Tibial nerve (tissue), 4 donors: ENCODE results near the gene KLHL40. TPM values are rescaled to one million over a fixed set of nuclear protein-coding genes. Genes with fewer than 3 reads are reported as not detected.

ENCODE experiments used
- DNase-seq, 2 donors: peaks; one replicate each; pipeline ENCODE4 v3.0.0-alpha.2; 2019; ENCODE audit warnings: low spot score in 2 of 2
- H3K27ac ChIP-seq, 4 donors: fragments of 200-600 bp; sonication (generic) in 3 of 4; one replicate each; pipeline ENCODE4 v1.5.1; 2017 to 2019; ENCODE audit warnings: mild to moderate bottlenecking in 1 of 4
- H3K27me3 ChIP-seq, 2 donors: fragments of 200-600 bp; sonication (generic) in 1 of 2; one replicate each; pipeline versions ENCODE4 v1.5.1 to v1.6.0; 2017 to 2019
- H3K36me3 ChIP-seq, 3 donors: fragments of 200-600 bp; sonication (generic); one replicate each; pipeline ENCODE4 v1.5.1; 2018 to 2019
- H3K4me1 ChIP-seq, 4 donors: fragments of 200-600 bp; sonication (generic) in 3 of 4; one replicate each; pipeline ENCODE4 v1.5.1; 2017 to 2019
- H3K4me3 ChIP-seq, 4 donors: fragments of 200-600 bp; sonication (generic) in 3 of 4; one replicate each; pipeline ENCODE4 v1.5.1; 2017 to 2019; ENCODE audit warnings: mild to moderate bottlenecking in 1 of 4, moderate library complexity in 1 of 4
- H3K9me3 ChIP-seq, 4 donors: fragments of 200-600 bp; sonication (generic) in 3 of 4; one replicate each; pipeline ENCODE4 v1.5.1; 2017 to 2019
- EP300 ChIP-seq, 2 donors: sonication (generic); formaldehyde crosslinking; IDR thresholded peaks; one replicate each; pipeline ENCODE4 v1.6.1; 2017; ENCODE audit warnings: antibody characterized with exemption in 2 of 2, mild to moderate bottlenecking in 1 of 2
- POLR2A ChIP-seq, 2 donors: fragments of 450-650 bp; IDR thresholded peaks; one replicate each; pipeline ENCODE4 v1.6.1; 2017; ENCODE audit warnings: antibody characterized with exemption in 2 of 2, mild to moderate bottlenecking in 2 of 2, moderate library complexity in 2 of 2
- WGBS, 2 donors: methylation state at CpG; one replicate each; pipeline ENCODE4 v1.1.5; 2018; 5-methylcytosine and 5-hydroxymethylcytosine counted together
- total RNA-seq, 4 donors: library from RNA; depleted of rRNA; stranded (reverse); fragments of >200 nt; gene quantifications; one replicate each; pipeline ENCODE4 v1.1.0, GENCODE V29; 2016
- TF ChIP-seq, protein P1 (sequence below), 5 experiments: fragments of 200-600 bp in 3 of 5; fragments of 450-650 bp in 2 of 5; sonication (generic) in 3 of 5; IDR thresholded peaks; one replicate each; pipeline ENCODE4 v1.5.1; 2016 to 2019; ENCODE audit warnings: antibody characterized with exemption in 5 of 5, mild to moderate bottlenecking in 3 of 5, moderate library complexity in 2 of 5

KLHL40 gene
- total RNA-seq, 4 donors from 2014 or later = 0.42 TPM; not detected in 3

DNA sequence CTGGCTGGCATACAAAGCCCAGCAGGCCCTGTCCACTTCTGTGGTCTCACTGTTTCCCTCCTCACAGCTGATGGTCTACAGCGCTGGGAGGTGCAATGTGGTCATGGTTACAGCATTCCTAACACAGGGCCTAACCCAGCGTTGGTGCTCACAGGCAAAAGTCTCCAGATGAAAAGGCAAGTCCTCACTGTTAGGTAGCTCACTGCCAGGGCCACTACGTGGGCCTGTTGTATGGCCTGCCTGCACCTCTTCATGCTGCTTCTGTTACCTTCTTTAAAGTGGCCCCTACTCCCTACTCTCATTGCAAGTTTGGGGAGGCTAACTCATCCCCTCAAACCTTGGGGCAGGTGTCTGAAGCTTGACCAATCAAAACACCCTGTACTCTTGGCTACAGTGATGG lies 56.5 kb downstream of the KLHL40 start:
- Histone ChIP-seq H3K36me3 (no peaks in the 10 kb centered on the region), H3K9me3 (no peaks in the 10 kb centered on the region), H3K27ac (peak overlapping the region in 1 of 4 donors; percentile 82), H3K4me3 (no peak overlapping the region), H3K4me1 (peaks cover 0 to 36% (median 14%) of the 10 kb centered on the region in 4 donors), H3K27me3 (no peaks in the 10 kb centered on the region)
- WGBS, 2 donors = 79 to 84% methylated on average over 3 of the region's 3 CpGs
- no peak for TF ChIP-seq EP300 (IDR thresholded peaks at IDR 0.05)
- TF ChIP-seq POLR2A (IDR thresholded peaks at IDR 0.05) = no peak
- TF ChIP-seq, protein P1, sequence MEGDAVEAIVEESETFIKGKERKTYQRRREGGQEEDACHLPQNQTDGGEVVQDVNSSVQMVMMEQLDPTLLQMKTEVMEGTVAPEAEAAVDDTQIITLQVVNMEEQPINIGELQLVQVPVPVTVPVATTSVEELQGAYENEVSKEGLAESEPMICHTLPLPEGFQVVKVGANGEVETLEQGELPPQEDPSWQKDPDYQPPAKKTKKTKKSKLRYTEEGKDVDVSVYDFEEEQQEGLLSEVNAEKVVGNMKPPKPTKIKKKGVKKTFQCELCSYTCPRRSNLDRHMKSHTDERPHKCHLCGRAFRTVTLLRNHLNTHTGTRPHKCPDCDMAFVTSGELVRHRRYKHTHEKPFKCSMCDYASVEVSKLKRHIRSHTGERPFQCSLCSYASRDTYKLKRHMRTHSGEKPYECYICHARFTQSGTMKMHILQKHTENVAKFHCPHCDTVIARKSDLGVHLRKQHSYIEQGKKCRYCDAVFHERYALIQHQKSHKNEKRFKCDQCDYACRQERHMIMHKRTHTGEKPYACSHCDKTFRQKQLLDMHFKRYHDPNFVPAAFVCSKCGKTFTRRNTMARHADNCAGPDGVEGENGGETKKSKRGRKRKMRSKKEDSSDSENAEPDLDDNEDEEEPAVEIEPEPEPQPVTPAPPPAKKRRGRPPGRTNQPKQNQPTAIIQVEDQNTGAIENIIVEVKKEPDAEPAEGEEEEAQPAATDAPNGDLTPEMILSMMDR (IDR thresholded peaks at IDR 0.05) = no peak
- no peak for DNase-seq

Other genes with a start within 250 kb of the KLHL40 start
- gene VIPR1, start 182.9 kb upstream of the KLHL40 start, total RNA-seq = 10 to 100 TPM in 2 of 4 donors, 1 to 10 TPM in 2; 2.4 to 17.3 (median 10.4) TPM
- gene SEC22C, start 103.6 kb upstream of the KLHL40 start, total RNA-seq = 10 to 100 TPM; 74.1 to 95.3 (median 86.1) TPM
- 10 to 100 TPM; 10.2 to 28.2 (median 15.7) TPM for gene SS18L2, start 94.7 kb upstream of the KLHL40 start, total RNA-seq
- 100 to 1,000 TPM; 122 to 175 (median 146) TPM for gene NKTR, start 84.9 kb upstream of the KLHL40 start, total RNA-seq
- 10 to 100 TPM; 44.6 to 81.3 (median 60.3) TPM for gene ZBTB47, start 31.8 kb upstream of the KLHL40 start, total RNA-seq
- 1 to 10 TPM in 1 of 4 donors, not detected in 3; 3.5 TPM for gene HHATL, start 17.3 kb downstream of the KLHL40 start, total RNA-seq
- 10 to 100 TPM in 1 of 4 donors, 1 to 10 TPM in 3; 1.7 to 12.6 (median 2.0) TPM for gene CCDC13, start 87.7 kb downstream of the KLHL40 start, total RNA-seq
- gene HIGD1A, start 119.0 kb downstream of the KLHL40 start, total RNA-seq = 100 to 1,000 TPM; 155 to 204 (median 186) TPM
- 10 to 100 TPM; 25.2 to 59.0 (median 38.6) TPM for gene ACKR2, start 123.9 kb downstream of the KLHL40 start, total RNA-seq
- not detected for gene CYP8B1, start 190.3 kb downstream of the KLHL40 start, total RNA-seq
- 10 to 100 TPM in 3 of 4 donors, 1 to 10 TPM in 1; 9.0 to 20.0 (median 16.7) TPM for gene ZNF662, start 220.6 kb downstream of the KLHL40 start, total RNA-seq